HG02623 (cell line): ENCODE measurements around the gene EPB41L4B.
A peak's percentile ranks its signal among the peaks of the same experiment; 100 is the strongest.
"Not testable (repeated sequence)": the region's sequence is repeated elsewhere in the genome, so short reads cannot be mapped to it uniquely, and the experiment has no call there.

Experiments
- ATAC-seq: cut with Tn5 transposase; IDR thresholded peaks from one replicate; pipeline ENCODE4 v1.9.1; 2021; ENCODE audit warnings: moderate library complexity; ENCODE audit not compliant: unreplicated experiment

The EPB41L4B gene

DNA sequence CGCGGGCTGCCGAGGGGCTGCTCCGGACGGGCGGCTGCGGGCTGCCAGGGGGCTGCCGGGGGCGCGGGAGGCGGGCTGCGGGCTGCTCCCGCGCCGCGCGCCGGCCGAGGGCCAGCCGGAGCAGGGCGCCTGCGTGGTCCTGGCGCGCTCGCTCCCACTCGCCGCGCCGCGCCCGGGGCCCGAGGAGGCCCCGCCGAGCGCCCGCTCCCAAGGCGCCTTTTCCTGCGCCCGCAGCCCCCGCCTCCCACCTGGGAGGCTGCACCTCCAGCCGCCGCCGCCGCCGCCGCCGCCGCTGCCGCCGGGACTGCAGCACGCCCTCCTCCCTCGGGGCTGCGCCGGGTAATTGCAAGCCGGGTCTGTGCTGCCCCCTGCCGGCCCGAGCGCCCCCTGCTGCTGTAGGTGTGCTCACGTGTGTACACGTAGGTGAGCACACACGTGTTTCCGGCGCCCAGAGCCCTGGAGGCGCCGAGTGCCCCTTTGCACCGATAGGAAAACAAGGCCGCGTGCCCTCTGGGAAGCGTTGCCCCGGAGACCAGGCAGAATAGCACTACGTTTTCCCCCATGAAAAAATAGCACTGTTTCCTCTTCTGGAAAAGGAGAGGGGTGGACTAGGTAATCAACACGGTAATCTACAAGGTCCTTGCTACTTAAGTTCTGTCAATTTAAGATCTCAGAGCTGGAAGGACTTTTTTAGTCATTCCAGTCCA, at the start of gene EPB41L4B:
EPB41L4B (minus strand) TSS at position 318 of the 707 bp plus-strand sequence. CDS start 613 bp downstream, outside the sequence.
- ATAC-seq = peak; percentile 97

GRCh38 chr9:109369285-109369684, 48.4 kb upstream of the EPB41L4B start:
- peak; percentile 67 for ATAC-seq

DNA sequence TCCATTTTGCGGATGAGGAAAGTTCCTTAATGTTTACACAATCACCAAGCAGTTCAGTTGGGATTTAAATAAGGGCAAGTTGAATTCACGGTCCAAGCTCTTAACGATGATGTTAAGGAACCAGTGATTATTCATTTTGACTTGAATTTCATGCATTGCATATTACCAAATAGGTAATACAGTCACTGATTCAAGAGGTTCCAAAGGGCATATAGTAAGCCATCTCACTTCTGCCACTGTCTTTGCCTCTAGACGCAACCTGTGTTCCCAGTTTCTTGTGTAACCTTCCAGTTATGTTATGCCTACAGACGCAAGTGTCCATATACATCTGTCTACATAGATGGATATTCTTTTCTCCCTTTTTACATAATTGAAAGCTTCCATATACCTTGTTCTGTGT, 39.9 kb upstream of the EPB41L4B start:
- ATAC-seq = no peak

DNA sequence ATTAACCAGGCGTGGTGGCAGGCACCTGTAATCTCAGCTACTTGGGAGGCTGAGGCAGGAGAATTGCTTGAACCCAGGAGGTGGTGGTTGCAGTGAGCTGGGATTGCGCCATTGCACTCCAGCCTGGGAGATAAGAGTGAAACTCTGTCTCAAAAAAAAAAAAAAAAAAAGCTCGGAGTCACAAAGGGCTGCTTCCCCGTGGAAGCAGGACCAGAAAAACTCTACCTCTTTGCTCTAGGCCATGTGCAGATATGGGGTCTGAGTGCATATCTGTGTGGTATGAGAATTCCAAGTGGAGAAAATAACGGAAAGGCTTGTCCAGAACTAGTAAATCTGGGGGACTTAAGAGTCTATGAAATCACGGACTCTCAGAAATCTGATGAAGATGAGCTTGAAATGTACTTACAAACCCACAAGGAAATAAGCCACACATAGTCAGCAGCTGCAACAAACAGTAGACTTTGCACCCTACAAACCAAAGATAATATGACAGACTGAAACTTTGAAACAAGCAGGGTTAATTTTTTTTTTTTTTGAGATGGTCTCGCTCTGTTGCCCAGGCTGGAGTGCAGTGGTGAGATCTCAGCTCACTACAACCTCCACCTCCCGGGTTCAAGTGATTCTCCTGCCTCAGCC, 38.2 kb upstream of the EPB41L4B start:
- ATAC-seq = not testable (repeated sequence)

- no peak for ATAC-seq
Measured at GRCh38 chr9:109355564-109356297, 34.9 kb upstream of the EPB41L4B start.

GRCh38 chr9:109354190-109354589, 33.3 kb upstream of the EPB41L4B start:
- no peak for ATAC-seq

- ATAC-seq = no peak
Measured at GRCh38 chr9:109351032-109351431, 30.2 kb upstream of the EPB41L4B start.

GRCh38 chr9:109349421-109349846, 28.6 kb upstream of the EPB41L4B start:
- ATAC-seq = no peak

DNA sequence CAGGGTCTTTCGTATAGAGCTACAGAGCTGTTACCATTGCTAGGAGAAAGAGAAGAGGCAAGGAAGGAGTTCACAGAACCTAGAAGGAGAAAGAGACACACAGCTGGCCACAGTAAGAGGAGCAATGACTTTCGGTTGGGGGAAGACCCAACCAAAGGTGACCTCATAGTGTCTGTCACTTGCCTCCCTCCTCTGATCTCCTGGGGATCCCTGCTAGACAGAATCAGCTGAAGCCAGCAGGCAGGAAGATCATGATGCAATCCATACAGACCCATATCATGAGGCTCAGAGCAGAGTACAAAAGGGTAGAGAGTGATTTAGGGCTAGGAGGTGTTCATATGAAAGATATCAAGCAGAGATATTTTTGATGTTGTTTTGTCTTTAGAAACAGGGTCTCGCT, 26.0 kb upstream of the EPB41L4B start:
- no peak for ATAC-seq

GRCh38 chr9:109344866-109345265, 24.0 kb upstream of the EPB41L4B start:
- no peak for ATAC-seq

DNA sequence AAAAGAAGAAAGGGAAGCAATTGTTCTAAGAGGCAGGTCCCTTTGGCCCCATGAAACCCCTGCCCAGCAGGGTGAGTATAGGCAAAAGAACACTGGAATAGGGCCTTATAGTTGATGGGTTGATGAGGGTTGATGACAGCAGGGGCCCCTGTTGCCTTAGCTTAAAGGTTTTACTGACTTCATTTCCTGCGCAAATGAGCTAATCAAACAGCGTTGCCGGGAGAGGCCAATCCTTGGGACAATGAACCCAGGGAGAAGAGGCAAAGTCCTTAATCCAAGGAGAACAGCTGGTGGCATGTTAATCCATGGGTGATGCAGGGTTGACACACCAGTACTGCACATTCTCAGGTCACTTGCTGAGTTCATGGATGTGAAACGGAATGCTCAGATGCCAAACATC, 22.0 kb upstream of the EPB41L4B start:
- no peak for ATAC-seq

DNA sequence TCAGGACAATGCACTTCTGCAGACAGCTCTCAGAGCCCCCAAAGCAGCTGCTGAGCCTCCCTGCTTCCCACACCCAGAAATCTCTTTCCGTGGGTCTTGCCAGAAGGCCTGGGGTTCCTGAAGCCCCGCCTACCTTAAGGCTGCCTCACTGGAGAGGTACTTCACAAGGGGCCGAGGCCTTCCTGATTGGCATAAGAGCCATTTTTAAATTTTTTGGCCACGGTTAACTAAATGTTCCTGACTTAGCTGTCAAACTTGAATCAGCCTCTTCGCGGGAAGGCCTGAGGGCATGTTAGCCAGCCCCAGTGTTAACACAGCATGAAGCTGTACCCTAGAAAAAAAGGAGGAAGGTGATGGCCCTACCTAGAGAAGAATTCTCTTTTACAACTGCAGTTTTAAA, 20.7 kb upstream of the EPB41L4B start:
- no peak for ATAC-seq

DNA sequence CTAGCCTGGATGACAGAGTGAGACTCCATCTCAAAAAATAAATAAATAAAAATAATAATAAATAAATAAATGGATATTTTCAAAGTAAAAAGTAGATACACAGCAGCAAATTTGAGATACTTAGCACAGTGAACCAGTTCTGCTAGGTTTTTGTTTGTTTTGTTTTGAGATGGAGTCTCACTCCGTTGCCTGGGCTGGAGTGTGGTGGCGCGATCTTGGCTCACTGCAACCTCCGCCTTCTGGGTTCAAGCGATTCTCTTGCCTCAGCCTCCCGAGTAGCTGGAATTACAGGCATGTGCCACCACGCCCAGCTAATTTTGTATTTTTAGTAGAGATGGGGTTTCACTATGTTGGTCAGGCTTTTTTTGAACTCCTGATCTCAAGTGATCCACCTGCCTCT, 20.1 kb upstream of the EPB41L4B start:
- ATAC-seq = not testable (repeated sequence)

DNA sequence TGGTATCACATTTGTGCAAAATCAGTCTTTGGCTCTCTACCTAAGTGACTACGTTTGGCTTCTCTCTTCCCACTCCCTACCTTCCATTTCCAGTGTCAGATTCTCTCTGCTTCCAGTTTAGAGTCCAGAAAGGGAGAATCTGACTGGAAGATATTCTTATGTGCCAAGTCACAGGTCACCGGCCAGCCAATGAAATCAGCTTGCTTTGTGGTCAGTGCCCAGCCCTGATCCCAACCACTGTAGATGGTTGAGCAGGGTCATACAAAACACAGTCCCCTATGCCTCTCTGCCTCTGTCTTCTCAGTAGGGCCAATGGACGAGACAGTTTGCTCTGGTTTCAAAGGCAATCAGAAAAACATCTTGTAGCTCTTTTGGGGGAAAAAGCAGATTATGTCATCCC, 15.6 kb upstream of the EPB41L4B start:
- no peak for ATAC-seq

DNA sequence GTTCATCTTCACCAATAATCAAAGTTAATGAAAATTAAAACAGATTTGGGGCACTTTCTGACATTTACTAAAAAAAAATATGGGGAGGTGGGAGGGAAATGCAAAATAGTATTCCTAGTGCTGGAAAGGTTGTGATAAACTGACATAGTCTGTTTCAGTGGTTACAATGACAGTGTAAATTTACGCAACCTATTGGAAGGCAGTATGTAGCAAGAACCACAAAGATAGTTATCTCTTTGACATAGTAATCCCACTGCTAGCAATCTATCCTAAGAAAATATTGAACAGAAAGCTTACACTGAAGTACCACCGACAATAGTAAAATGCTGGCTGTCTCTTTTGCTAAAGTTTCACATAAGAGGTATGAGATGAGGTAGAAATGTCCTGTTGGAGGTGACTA, 15.1 kb upstream of the EPB41L4B start:
- no peak for ATAC-seq

DNA sequence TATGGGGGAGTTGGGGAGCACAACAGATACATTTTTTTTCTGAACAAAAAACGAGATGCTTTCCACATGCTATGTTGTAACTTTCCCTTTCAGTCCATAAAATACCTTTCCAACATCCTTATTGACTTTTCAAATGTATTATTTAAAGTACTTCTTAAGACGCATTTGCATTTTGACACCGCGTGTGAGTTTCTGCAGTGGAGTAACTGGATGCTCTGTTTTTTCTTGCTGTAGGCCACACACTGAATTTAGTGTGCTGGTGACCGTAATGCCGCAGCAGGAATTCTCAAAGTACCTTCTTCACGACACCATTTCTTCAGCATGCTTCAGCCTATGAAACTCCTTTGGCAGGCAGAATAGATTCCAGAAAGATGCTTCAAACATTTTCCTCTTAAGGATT, 14.3 kb upstream of the EPB41L4B start:
- no peak for ATAC-seq

DNA sequence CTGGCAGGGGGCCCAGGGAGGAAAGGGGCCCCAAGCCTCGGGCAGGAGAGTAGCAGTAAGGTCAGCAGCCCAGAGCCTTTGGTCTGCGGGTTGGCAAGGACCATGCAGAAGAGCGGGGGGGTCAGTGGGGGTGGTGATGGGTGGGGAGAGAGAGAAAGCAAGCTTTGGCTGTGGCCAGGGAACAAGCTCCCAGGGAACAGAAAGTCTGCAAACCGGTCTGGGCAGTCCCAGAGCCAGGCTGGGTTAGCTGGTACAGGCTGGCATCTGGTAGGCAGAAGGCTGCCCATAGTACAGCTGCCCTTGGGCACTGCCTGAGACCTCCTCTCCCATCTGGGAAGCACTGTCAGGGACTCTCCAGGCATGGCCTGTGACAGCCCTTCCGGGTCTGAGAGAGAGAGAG, 10.5 kb upstream of the EPB41L4B start:
- ATAC-seq = no peak

- ATAC-seq = no peak
Measured at GRCh38 chr9:109329638-109330258, 8.9 kb upstream of the EPB41L4B start.

GRCh38 chr9:109328978-109329637, 8.2 kb upstream of the EPB41L4B start:
- ATAC-seq = no peak

DNA sequence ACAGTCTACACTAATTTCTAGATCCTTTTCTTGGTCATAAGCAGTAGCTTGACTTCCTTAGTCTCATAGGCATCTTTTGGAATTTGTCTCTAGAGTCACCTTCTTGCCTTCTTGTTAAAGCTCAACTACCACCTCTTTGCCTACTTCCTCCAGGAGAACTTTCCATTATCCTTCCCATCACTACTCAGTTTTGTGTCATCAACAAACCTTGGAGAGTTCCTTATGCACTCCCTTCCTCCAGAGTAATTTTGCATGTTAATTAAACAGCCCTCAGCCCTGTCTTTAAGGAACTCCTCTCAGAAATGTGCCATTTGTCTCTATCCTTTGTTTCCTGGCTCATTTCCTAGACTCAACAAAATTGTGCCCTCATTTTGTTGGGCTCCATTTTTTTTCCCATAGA, 4.2 kb upstream of the EPB41L4B start:
- no peak for ATAC-seq

- no peak for ATAC-seq
Measured at GRCh38 chr9:109323771-109324170, 2.9 kb upstream of the EPB41L4B start.
